Activated T-helper 17 cell treated with anti-CD3 and anti-CD28 coated beads, Interleukin-2, amount 50 U/mL, for 72 hours (primary cell): ENCODE results near the gene SLCO4A1. TPM values are rescaled to one million over a fixed set of nuclear protein-coding genes. Genes with fewer than 3 reads are reported as not detected.
A peak's percentile ranks its signal among the peaks of the same experiment; 100 is the strongest.
"Not testable (repeated sequence)": the region's sequence is repeated elsewhere in the genome, so short reads cannot be mapped to it uniquely, and the experiment has no call there.

Source experiments
- ATAC-seq: fragments of 150-1000 bp; cut with Tn5 transposase; replicated peaks from 2 replicates; pipeline ENCODE4 v1.10.0; 2021; ENCODE audit warnings: mild to moderate bottlenecking, moderate library complexity
- H3K27ac Mint-ChIP-seq: one replicate; pipeline ENCODE4 v1.8.0; 2022; ENCODE audit warnings: mixed read lengths
- H3K27me3 Mint-ChIP-seq: one replicate; pipeline ENCODE4 v1.8.0; 2022; ENCODE audit warnings: mixed read lengths
- H3K36me3 Mint-ChIP-seq: one replicate; pipeline ENCODE4 v1.8.0; 2022; ENCODE audit warnings: low read depth, mild to moderate bottlenecking, mixed read lengths
- H3K4me1 Mint-ChIP-seq: one replicate; pipeline ENCODE4 v1.8.0; 2022; ENCODE audit warnings: mixed read lengths
- H3K4me3 Mint-ChIP-seq: one replicate; pipeline ENCODE4 v1.8.0; 2022; ENCODE audit warnings: mild to moderate bottlenecking, mixed read lengths
- H3K9me3 Mint-ChIP-seq: one replicate; pipeline ENCODE4 v1.8.0; 2022; ENCODE audit warnings: mixed read lengths
- total RNA-seq, 2 donors: library from RNA; stranded (reverse); gene quantifications; one replicate each; pipeline ENCODE4 v1.2.3, GENCODE V29; 2022

Gene SLCO4A1
- total RNA-seq, 2 donors from 2014 or later = 41.1 to 53.6 TPM

DNA sequence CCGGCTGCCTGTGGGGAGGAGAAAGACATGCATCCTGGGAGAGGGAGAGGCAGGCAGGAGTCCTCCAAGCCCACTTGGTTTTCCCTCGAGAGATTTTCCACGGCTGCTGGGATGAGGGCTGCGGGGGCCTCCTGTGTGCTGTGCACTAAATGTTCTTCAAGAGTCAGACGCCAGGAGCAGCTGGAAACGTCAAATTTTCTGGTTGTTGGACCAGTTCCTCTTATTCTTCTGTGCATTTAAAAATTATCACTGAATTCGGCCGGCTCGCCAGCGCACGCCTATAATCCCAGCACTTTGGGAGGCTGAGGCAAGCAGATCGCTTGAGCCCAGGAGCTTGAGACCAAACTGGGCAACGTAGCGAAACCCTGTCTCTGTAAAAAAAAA, 33.6 kb downstream of the SLCO4A1 start:
- no peak overlapping the region for H3K27ac Mint-ChIP-seq
- H3K4me1 Mint-ChIP-seq = peaks cover 5% of the 10 kb centered on the region
- no peak overlapping the region for H3K4me3 Mint-ChIP-seq
- peaks cover 9% of the 10 kb centered on the region for H3K36me3 Mint-ChIP-seq
- no peak for ATAC-seq
- H3K9me3 Mint-ChIP-seq = no peaks in the 10 kb centered on the region
- no peaks in the 10 kb centered on the region for H3K27me3 Mint-ChIP-seq

GRCh38 chr20:62676976-62677375, 34.7 kb downstream of the SLCO4A1 start:
- H3K27ac Mint-ChIP-seq = no peak overlapping the region
- no peaks in the 10 kb centered on the region for H3K27me3 Mint-ChIP-seq
- H3K4me1 Mint-ChIP-seq = peaks cover 5% of the 10 kb centered on the region
- no peaks in the 10 kb centered on the region for H3K9me3 Mint-ChIP-seq
- H3K4me3 Mint-ChIP-seq = no peak overlapping the region
- H3K36me3 Mint-ChIP-seq = no peaks in the 10 kb centered on the region
- ATAC-seq = no peak

DNA sequence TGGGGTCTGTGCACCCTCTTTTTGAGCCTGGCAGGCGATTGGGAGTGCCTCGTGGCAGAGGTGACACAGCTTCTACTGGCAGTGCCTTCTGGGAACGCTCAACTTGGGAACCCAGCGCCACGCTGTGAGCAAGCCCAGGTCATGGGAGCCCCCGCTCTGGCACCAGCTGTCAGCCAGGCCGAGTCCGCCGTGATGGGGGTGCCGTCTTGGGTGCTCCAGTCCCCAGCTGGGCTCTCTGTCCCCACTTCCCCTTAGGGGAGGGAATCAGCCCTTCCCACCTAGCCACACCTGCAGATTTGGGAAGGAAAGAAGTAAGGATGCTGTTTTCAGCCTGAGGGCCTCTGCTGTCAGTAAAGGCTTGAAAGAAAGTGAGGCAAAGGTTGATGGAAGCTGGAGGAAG, 35.4 kb downstream of the SLCO4A1 start:
- peaks cover 3% of the 10 kb centered on the region for H3K27me3 Mint-ChIP-seq
- no peak for ATAC-seq

DNA sequence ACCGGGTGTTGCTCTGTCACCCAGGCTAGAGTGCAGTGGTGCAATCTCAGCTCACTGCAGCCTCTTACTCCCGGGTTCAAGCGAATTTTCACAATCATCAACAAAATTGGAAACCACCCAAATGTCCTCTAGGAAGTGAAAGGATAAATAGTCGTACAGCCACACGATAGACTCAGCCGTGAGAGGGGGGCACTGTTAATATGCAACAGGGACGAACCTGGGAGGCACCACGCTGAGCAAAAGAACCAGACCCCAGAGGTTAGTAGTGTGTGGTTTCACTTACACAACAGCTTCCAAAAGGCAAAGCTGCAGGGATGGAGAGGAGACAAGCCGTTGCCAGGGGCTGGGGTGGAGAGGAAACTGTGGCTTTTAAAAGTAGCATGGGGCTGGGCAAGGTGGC, 36.2 kb downstream of the SLCO4A1 start:
- Mint-ChIP-seq H3K27ac (no peak overlapping the region), H3K9me3 (no peaks in the 10 kb centered on the region), H3K4me3 (no peak overlapping the region), H3K4me1 (peaks cover 5% of the 10 kb centered on the region), H3K27me3 (peaks cover 3% of the 10 kb centered on the region), H3K36me3 (no peaks in the 10 kb centered on the region)
- no peak for ATAC-seq

More for the DNA sequence above, 35.4 kb downstream of the SLCO4A1 start:
- Mint-ChIP-seq H3K27ac (no peak overlapping the region), H3K4me1 (peaks cover 5% of the 10 kb centered on the region), H3K4me3 (no peak overlapping the region), H3K36me3 (no peaks in the 10 kb centered on the region), H3K9me3 (no peaks in the 10 kb centered on the region)

DNA sequence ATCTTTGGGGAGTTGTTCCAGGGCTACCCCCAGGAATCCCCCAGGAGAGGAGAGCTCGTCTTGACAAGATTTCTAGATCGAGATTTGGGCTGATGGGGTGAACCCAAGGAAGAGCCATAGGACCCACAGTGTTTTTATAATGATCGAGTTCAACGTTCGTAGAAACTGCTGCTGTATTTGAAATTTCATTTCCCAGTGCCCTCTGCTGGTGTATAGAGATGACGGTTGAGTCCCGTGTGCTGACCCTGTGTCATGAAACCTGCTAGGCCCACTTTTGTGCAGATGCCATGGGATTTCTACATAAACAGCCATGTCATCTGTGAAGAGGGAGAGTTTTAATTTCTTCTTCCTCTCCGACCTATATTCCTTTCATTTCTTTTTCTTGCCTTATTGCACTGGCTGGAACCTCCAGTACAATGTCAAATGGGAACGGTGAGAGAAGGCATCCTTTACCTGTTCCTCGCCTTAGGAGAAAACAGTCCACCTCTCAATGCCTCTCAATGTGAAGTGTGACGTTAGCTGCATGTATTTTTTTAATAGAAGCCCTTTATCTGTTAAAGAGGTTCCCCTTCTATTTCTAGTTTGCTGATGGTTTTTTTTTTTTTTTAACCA, 37.8 kb downstream of the SLCO4A1 start:
- no peak overlapping the region for H3K27ac Mint-ChIP-seq
- no peak for ATAC-seq
- no peak overlapping the region for H3K4me3 Mint-ChIP-seq
- peaks cover 3% of the 10 kb centered on the region for H3K27me3 Mint-ChIP-seq
- peaks cover 5% of the 10 kb centered on the region for H3K4me1 Mint-ChIP-seq
- H3K9me3 Mint-ChIP-seq = no peaks in the 10 kb centered on the region
- no peaks in the 10 kb centered on the region for H3K36me3 Mint-ChIP-seq

GRCh38 chr20:62682912-62683517, 40.7 kb downstream of the SLCO4A1 start:
- no peaks in the 10 kb centered on the region for H3K9me3 Mint-ChIP-seq
- no peaks in the 10 kb centered on the region for H3K36me3 Mint-ChIP-seq
- H3K4me1 Mint-ChIP-seq = peaks cover 5% of the 10 kb centered on the region
- ATAC-seq = no peak
- H3K27me3 Mint-ChIP-seq = peaks cover 9% of the 10 kb centered on the region
- H3K4me3 Mint-ChIP-seq = no peak overlapping the region
- H3K27ac Mint-ChIP-seq = no peak overlapping the region

- H3K27me3 Mint-ChIP-seq = peaks cover 10% of the 10 kb centered on the region
- H3K9me3 Mint-ChIP-seq, H3K27ac Mint-ChIP-seq, ATAC-seq, H3K4me1 Mint-ChIP-seq, H3K36me3 Mint-ChIP-seq, H3K4me3 Mint-ChIP-seq: not testable (repeated sequence)
Measured at GRCh38 chr20:62683660-62684322, 41.5 kb downstream of the SLCO4A1 start.

DNA sequence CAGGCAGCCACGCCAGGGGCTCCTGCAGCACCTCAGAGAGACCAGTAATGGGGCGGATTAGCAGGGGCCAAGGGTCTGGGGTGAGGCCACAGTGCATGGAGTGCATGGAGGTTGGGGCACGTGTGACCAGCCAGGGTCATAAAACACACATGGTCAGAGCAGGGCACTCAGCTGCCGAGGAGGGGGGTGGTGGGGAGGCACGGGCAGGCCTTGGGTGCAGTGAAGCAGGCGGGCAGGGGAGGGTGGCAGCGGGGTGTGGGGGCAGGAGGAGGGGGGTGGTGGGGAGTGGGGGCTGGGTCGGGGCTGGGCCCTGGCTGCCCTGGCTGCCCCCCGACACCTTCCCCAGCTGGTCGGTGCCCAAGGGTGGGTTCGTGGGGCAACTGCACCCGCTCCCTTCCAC, 42.7 kb downstream of the SLCO4A1 start:
- no peak for ATAC-seq
- no peaks in the 10 kb centered on the region for H3K4me1 Mint-ChIP-seq
- H3K27ac Mint-ChIP-seq = no peak overlapping the region

GRCh38 chr20:62685781-62686555, 43.7 kb downstream of the SLCO4A1 start:
- H3K36me3 Mint-ChIP-seq = no peaks in the 10 kb centered on the region
- H3K9me3 Mint-ChIP-seq = no peaks in the 10 kb centered on the region
- H3K4me3 Mint-ChIP-seq = no peak overlapping the region
- H3K27ac Mint-ChIP-seq = no peak overlapping the region
- H3K27me3 Mint-ChIP-seq = peaks cover 10% of the 10 kb centered on the region
- peak; percentile 46 for ATAC-seq
- H3K4me1 Mint-ChIP-seq = no peaks in the 10 kb centered on the region

More for the DNA sequence above, 42.7 kb downstream of the SLCO4A1 start:
- no peaks in the 10 kb centered on the region for H3K36me3 Mint-ChIP-seq
- H3K27me3 Mint-ChIP-seq = peaks cover 10% of the 10 kb centered on the region
- H3K9me3 Mint-ChIP-seq = no peaks in the 10 kb centered on the region
- no peak overlapping the region for H3K4me3 Mint-ChIP-seq

- Mint-ChIP-seq H3K27me3 (peaks cover 9% of the 10 kb centered on the region), H3K27ac (no peak overlapping the region), H3K36me3 (no peaks in the 10 kb centered on the region), H3K4me1 (no peaks in the 10 kb centered on the region), H3K9me3 (no peaks in the 10 kb centered on the region), H3K4me3 (no peak overlapping the region)
- no peak for ATAC-seq
Measured at GRCh38 chr20:62686869-62687830, 44.8 kb downstream of the SLCO4A1 start.

- no peak overlapping the region for H3K4me3 Mint-ChIP-seq
- ATAC-seq = no peak
- H3K36me3 Mint-ChIP-seq = no peaks in the 10 kb centered on the region
- peaks cover 7% of the 10 kb centered on the region for H3K27me3 Mint-ChIP-seq
- H3K9me3 Mint-ChIP-seq = no peaks in the 10 kb centered on the region
- no peak overlapping the region for H3K27ac Mint-ChIP-seq
- no peaks in the 10 kb centered on the region for H3K4me1 Mint-ChIP-seq
Measured at GRCh38 chr20:62688083-62688482, 45.8 kb downstream of the SLCO4A1 start.

- Mint-ChIP-seq H3K9me3 (no peaks in the 10 kb centered on the region), H3K27me3 (peaks cover 7% of the 10 kb centered on the region), H3K27ac (no peak overlapping the region), H3K4me3 (no peak overlapping the region), H3K36me3 (no peaks in the 10 kb centered on the region), H3K4me1 (no peaks in the 10 kb centered on the region)
- no peak for ATAC-seq
Measured at GRCh38 chr20:62688855-62689460, 46.7 kb downstream of the SLCO4A1 start.

GRCh38 chr20:62689861-62690260, 47.6 kb downstream of the SLCO4A1 start:
- H3K27ac Mint-ChIP-seq = no peak overlapping the region
- no peak for ATAC-seq
- no peak overlapping the region for H3K4me3 Mint-ChIP-seq
- H3K4me1 Mint-ChIP-seq = no peaks in the 10 kb centered on the region
- H3K9me3 Mint-ChIP-seq = no peaks in the 10 kb centered on the region
- H3K27me3 Mint-ChIP-seq = peaks cover 7% of the 10 kb centered on the region
- no peaks in the 10 kb centered on the region for H3K36me3 Mint-ChIP-seq
